ENCODE measurements around the gene SIDT2.

DNA sequence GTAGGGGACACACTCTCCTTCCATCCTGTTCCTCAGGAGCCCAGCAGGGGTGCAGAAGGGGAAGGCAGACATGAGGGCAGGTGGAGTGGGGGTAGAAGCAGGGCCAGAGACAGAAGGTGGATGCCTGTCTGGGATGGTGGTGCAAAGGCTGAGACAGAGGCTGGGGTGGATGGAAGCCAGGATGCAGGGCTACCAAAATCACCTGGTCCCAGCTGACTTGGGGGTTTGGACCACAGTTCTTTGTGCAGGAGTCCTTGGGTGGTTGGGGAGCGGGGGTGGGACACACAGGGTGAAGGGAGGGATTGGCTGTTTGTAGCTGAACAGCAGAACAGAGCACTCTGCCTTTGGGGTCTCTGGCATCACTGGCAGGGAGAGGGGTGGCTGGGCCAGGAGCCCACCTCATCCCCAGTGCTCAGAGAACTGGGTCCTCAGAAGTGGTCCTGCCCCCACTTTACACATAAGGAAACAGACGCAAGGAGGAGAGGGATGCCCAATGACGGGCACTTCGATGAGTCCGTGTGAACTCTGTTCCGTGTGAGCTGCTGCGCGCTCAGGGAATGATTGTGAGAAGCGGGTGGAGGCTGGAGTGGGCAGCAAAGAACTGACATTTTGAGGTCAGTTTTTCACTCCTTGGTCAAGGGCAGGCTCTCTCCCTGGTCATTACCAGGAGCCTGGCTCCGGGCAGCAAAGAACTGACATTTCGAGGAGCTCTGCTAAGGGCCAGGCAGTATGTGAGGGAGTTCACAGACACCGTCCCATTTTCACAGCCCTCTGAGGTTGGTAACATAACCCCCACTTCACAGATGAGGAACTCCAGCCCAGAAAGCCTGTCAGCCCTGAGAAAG is 22.5 kb downstream of the SIDT2 start:
- TF ChIP-seq ZNF8 (CRISPR knock-in tag; IDR thresholded peaks at IDR 0.05) (no peak), TCF4 (CRISPR knock-in tag; IDR thresholded peaks at IDR 0.05; ENCODE audit: borderline replicate concordance) (no peak), ESRRG (CRISPR knock-in tag; IDR thresholded peaks at IDR 0.05) (no peak)

All from SK-N-SH treated with all-trans-retinoic acid at 6 μM for 48 hours (cell line).